GM13976 (cell line): ENCODE measurements around the gene RNF44.
"Not testable (repeated sequence)": the region's sequence is repeated elsewhere in the genome, so short reads cannot be mapped to it uniquely, and the experiment has no call there.

Experiments
- DNase-seq: peaks from one replicate; pipeline ENCODE4 v3.0.0; 2012; ENCODE audit warnings: low spot score
- CTCF ChIP-seq: IDR thresholded peaks from 2 replicates; pipeline ENCODE4 v1.5.1; 2012; ENCODE audit warnings: borderline replicate concordance, mild to moderate bottlenecking; ENCODE audit not compliant: insufficient read depth; ENCODE audit errors: extremely low read depth, missing control alignments, control extremely low read depth
- in situ Hi-C: fragments of 300-500 bp; cut with MboI; formaldehyde crosslinking; loops from one replicate; pipeline ENCODE4 v1.12.0; 2022; ENCODE audit warnings: low sequenced_read_pairs, mixed read lengths, inconsistent platforms; ENCODE audit not compliant: unreplicated experiment

RNF44 gene

GRCh38 chr5:176553260-176554085 is 16.3 kb upstream of the RNF44 start:
- no peak for DNase-seq
- in situ Hi-C loops: no loop called here
- no peak for TF ChIP-seq CTCF

GRCh38 chr5:176552332-176552869 is 15.2 kb upstream of the RNF44 start:
- TF ChIP-seq CTCF: no peak
- no peak for DNase-seq
- in situ Hi-C loops: no loop called here

GRCh38 chr5:176550937-176551336 is 13.7 kb upstream of the RNF44 start:
- DNase-seq, in situ Hi-C loops: not testable (repeated sequence)

GRCh38 chr5:176550275-176550831 is 13.2 kb upstream of the RNF44 start:
- no peak for TF ChIP-seq CTCF
- DNase-seq: no peak
- in situ Hi-C loops: no loop called here

GRCh38 chr5:176549871-176550270 is 12.7 kb upstream of the RNF44 start:
- in situ Hi-C loops: no loop called here
- TF ChIP-seq CTCF: no peak

GRCh38 chr5:176548967-176549444 is 11.8 kb upstream of the RNF44 start, which contains the start of gene CDHR2:
TSS of gene CDHR2 (plus strand) at chr5:176549342. CDS start at chr5:176565353, 16,011 bp downstream.
- no peak for DNase-seq
- no peak for TF ChIP-seq CTCF
- in situ Hi-C loops: no loop called here

More at GRCh38 chr5:176549871-176550270, 12.7 kb upstream of the RNF44 start:
- DNase-seq: no peak

- TF ChIP-seq CTCF: no peak
- in situ Hi-C loops: no loop called here
- DNase-seq: no peak
These were observed 10.6 kb upstream of the RNF44 start for GRCh38 chr5:176547802-176548201.
